ENCODE data around the gene PTPRU. TPM values are rescaled to one million over a fixed set of nuclear protein-coding genes. Genes with fewer than 3 reads are reported as not detected.
"Not testable (repeated sequence)": the region's sequence is repeated elsewhere in the genome, so short reads cannot be mapped to it uniquely, and the experiment has no call there.

Gene PTPRU
- total RNA-seq, 1 experiment from 2014 or later, result 25.7 TPM

DNA sequence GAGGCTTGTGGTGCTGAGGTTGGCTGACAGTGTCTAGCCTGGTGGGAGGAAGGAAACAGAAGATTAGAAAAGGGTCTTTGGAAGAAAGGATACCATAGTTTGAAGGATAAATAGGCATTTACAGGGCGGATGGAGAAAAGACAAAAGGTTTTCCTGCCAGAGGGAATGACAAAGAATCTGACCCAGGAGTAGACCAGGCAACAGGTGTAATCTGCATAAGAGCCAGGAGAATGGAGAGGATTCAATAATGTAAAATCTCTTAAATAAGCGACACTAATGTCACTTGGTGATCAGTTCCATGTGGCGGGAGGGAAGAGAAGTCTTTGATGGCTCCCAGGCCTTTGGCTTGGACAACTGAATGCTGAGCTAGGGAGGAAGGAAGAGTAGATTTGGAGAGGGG lies 15.0 kb upstream of the PTPRU start:
- TF ChIP-seq EZH2phosphoT487 (IDR thresholded peaks at IDR 0.05; ENCODE audit: borderline replicate concordance, low read length), result no peak
- no peak for TF ChIP-seq EZH2 (IDR thresholded peaks at IDR 0.05; ENCODE audit: low read length, unreplicated experiment)
- TF ChIP-seq, protein P1, sequence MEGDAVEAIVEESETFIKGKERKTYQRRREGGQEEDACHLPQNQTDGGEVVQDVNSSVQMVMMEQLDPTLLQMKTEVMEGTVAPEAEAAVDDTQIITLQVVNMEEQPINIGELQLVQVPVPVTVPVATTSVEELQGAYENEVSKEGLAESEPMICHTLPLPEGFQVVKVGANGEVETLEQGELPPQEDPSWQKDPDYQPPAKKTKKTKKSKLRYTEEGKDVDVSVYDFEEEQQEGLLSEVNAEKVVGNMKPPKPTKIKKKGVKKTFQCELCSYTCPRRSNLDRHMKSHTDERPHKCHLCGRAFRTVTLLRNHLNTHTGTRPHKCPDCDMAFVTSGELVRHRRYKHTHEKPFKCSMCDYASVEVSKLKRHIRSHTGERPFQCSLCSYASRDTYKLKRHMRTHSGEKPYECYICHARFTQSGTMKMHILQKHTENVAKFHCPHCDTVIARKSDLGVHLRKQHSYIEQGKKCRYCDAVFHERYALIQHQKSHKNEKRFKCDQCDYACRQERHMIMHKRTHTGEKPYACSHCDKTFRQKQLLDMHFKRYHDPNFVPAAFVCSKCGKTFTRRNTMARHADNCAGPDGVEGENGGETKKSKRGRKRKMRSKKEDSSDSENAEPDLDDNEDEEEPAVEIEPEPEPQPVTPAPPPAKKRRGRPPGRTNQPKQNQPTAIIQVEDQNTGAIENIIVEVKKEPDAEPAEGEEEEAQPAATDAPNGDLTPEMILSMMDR (conservative IDR thresholded peaks at IDR 0.05; ENCODE audit: low read depth, low read length), result no peak
- H2AFZ ChIP-seq (ENCODE audit: low read length), result no peak overlapping the region
- no peaks in the 10 kb centered on the region for H3K9me3 ChIP-seq (ENCODE audit: low read length)
- H3F3A ChIP-seq (ENCODE audit: low read length, unreplicated experiment), result no peaks in the 10 kb centered on the region
- CTCF ChIA-PET, result no interaction called here
- ATAC-seq (no peak), DNase-seq (no peak)
- H4K20me1 ChIP-seq (ENCODE audit: low read length), result no peaks in the 10 kb centered on the region
- no peaks in the 10 kb centered on the region for H3K27me3 ChIP-seq (ENCODE audit: low read length)
- H3K79me2 ChIP-seq (ENCODE audit: low read length), result 0 out of 2 replicates have a peak, but pooled peaks cover 7% of the 10 kb centered on the region
- POLR2A ChIA-PET (ENCODE audit: unreplicated experiment), result no interaction called here
- BruUV-seq (replicated peaks), result no TSS peak
- intact Hi-C loops (cut with micrococcal nuclease), result no loop called here
- no peak overlapping the region for H3K27ac ChIP-seq (ENCODE audit: low read length)
- no peak overlapping the region for H3K4me3 ChIP-seq (ENCODE audit: low read length)
- H3K9ac ChIP-seq (ENCODE audit: low read length), result no peak overlapping the region
- no peak overlapping the region for H3K4me2 ChIP-seq (ENCODE audit: low read length)
- no peaks in the 10 kb centered on the region for H3K4me1 ChIP-seq (ENCODE audit: insufficient read depth, low read length)
- no peaks in the 10 kb centered on the region for H3K9me2 ChIP-seq (replicated peaks; ENCODE audit: low read length)
- H3K36me3 ChIP-seq (ENCODE audit: low read depth, low read length), result peaks cover 15% of the 10 kb centered on the region

DNA sequence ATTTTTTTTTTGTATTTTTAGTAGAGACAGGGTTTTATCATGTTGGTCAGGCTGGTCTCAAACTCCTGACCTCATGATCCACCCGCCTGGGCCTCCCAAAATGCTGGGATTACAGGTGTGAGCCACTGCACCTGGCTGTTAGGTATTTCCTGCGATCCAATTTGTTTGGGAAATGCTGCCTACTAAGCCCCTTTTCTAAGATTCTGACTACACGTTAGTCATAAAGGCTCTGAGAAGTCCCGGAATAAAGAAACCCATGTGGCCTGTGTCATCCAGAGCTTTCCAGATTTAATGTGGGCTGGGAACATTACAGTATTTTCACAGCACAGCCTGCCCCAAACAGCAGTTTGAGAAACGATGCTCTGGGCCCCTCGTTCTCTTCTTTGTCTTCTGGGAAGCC lies 14.1 kb upstream of the PTPRU start:
- H3K4me2 ChIP-seq (ENCODE audit: low read length); DNase-seq; CTCF ChIA-PET; POLR2A ChIA-PET (ENCODE audit: unreplicated experiment); H3K9me3 ChIP-seq (ENCODE audit: low read length); BruUV-seq (replicated peaks); ATAC-seq; H3K27ac ChIP-seq (ENCODE audit: low read length); intact Hi-C loops (cut with micrococcal nuclease); H3K9me2 ChIP-seq (replicated peaks; ENCODE audit: low read length); H3K4me1 ChIP-seq (ENCODE audit: insufficient read depth, low read length); H3K9ac ChIP-seq (ENCODE audit: low read length); H3K27me3 ChIP-seq (ENCODE audit: low read length); H3F3A ChIP-seq (ENCODE audit: low read length, unreplicated experiment); H3K4me3 ChIP-seq (ENCODE audit: low read length); H2AFZ ChIP-seq (ENCODE audit: low read length); H4K20me1 ChIP-seq (ENCODE audit: low read length): not testable (repeated sequence)
- H3K79me2 ChIP-seq (ENCODE audit: low read length), result peaks cover 12% of the 10 kb centered on the region; the same call in 1 of the 2 replicates
- peaks cover 14% of the 10 kb centered on the region for H3K36me3 ChIP-seq (ENCODE audit: low read depth, low read length)

DNA sequence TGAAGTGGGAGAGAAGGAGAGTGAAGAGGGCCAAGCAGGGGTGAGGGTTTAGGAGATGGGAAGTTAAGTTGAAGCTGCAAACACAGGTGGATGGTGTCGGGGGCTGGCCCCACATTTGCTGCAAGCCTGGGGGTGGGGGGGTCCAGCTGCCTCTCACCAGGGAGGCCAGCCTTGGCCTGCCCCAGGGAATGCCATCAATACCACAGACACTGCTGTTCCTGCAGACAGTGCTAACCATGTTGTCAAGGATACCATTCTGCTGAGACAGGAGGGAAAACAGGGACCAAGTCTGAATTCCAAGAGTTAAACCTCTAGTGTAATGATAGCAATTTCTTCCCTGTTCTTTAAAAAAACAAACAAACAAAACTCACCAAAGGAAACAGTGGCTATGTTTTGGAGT lies 13.6 kb upstream of the PTPRU start:
- peaks cover 12% of the 10 kb centered on the region; the same call in 1 of the 2 replicates for H3K79me2 ChIP-seq (ENCODE audit: low read length)
- intact Hi-C loops (cut with micrococcal nuclease), result no loop called here
- H3K27ac ChIP-seq (ENCODE audit: low read length), result no peak overlapping the region
- no peak overlapping the region for H3K9ac ChIP-seq (ENCODE audit: low read length)
- H3K9me2 ChIP-seq (replicated peaks; ENCODE audit: low read length), result no peaks in the 10 kb centered on the region
- H3K4me3 ChIP-seq (ENCODE audit: low read length), result no peak overlapping the region
- no peaks in the 10 kb centered on the region for H3F3A ChIP-seq (ENCODE audit: low read length, unreplicated experiment)
- H2AFZ ChIP-seq (ENCODE audit: low read length), result no peak overlapping the region
- H3K9me3 ChIP-seq (ENCODE audit: low read length), result no peaks in the 10 kb centered on the region
- TF ChIP-seq EZH2phosphoT487 (IDR thresholded peaks at IDR 0.05; ENCODE audit: borderline replicate concordance, low read length), result no peak
- TF ChIP-seq, protein P1 (conservative IDR thresholded peaks at IDR 0.05; ENCODE audit: low read depth, low read length), result no peak
- TF ChIP-seq EZH2 (IDR thresholded peaks at IDR 0.05; ENCODE audit: low read length, unreplicated experiment), result no peak
- H3K4me2 ChIP-seq (ENCODE audit: low read length), result no peak overlapping the region
- H3K36me3 ChIP-seq (ENCODE audit: low read depth, low read length), result peaks cover 14% of the 10 kb centered on the region
- POLR2A ChIA-PET (ENCODE audit: unreplicated experiment), result no interaction called here
- H4K20me1 ChIP-seq (ENCODE audit: low read length), result no peaks in the 10 kb centered on the region
- DNase-seq (no peak), ATAC-seq (no peak)
- 0 out of 2 replicates have a peak, but pooled peaks cover 4% of the 10 kb centered on the region for H3K4me1 ChIP-seq (ENCODE audit: insufficient read depth, low read length)
- H3K27me3 ChIP-seq (ENCODE audit: low read length), result no peaks in the 10 kb centered on the region
- no TSS peak for BruUV-seq (replicated peaks)
- CTCF ChIA-PET, result no interaction called here
